A549 (cell line): ENCODE data around the gene MAPKAPK3. TPM values are rescaled to one million over a fixed set of nuclear protein-coding genes. Genes with fewer than 3 reads are reported as not detected.

ENCODE experiments used
- ATAC-seq, 2 experiments: fragments of 200-7000 bp in 1 of 2; fragments of >200 bp in 1 of 2; cut with Nextera tagmentation in 1 of 2; cut with Tn5 transposase in 1 of 2; 3 replicates each; pipeline versions ENCODE4 v1.8.0 to v1.9.1; 2018 to 2020; ENCODE audit warnings: mild to moderate bottlenecking in 1 of 2, moderate library complexity in 1 of 2
- CTCF ChIA-PET: fragments of 300-600 bp; sonication (Branson Sonifier 250); formaldehyde crosslinking; extraction: SDS; loops from one replicate; lab custom pipeline; 2021; ENCODE audit warnings: antibody characterized with exemption, inconsistent platforms; lab: Yijun Ruan, JAX
- POLR2A ChIA-PET: fragments of 350-600 bp; formaldehyde crosslinking; extraction: SDS; loops from one replicate; lab custom pipeline; 2021; ENCODE audit warnings: antibody characterized with exemption, inconsistent platforms; lab: Yijun Ruan, JAX
- DNase-seq, 2 experiments: peaks; one replicate each; pipeline versions ENCODE4 v3.0.0 to v3.0.0-alpha.2; 2011 to 2016; ENCODE audit warnings: low read depth in 1 of 2, low spot score in 1 of 2
- FAIRE-seq: peaks from 2 replicates; lab custom pipeline; 2011; peaks lifted over from hg19 to GRCh38; lab: Jason Lieb, UNC
- H3K27ac ChIP-seq, 2 experiments: fragments of >200 bp; sonication (Bioruptor Twin); formaldehyde crosslinking; 3 replicates each; pipeline ENCODE4 v1.5.1; 2016 to 2017
- H3K4me1 ChIP-seq: fragments of >200 bp; sonication (Bioruptor Twin); formaldehyde crosslinking; 3 replicates; pipeline ENCODE4 v1.6.1; 2016
- H3K4me2 ChIP-seq: fragments of >200 bp; sonication (Bioruptor Twin); formaldehyde crosslinking; 3 replicates; pipeline ENCODE4 v1.6.1; 2016
- H3K4me3 ChIP-seq: fragments of >200 bp; sonication (Bioruptor Twin); formaldehyde crosslinking; 3 replicates; pipeline ENCODE4 v1.5.1; 2016
- H3K9me3 ChIP-seq: fragments of >200 bp; sonication (Bioruptor Twin); formaldehyde crosslinking; 3 replicates; pipeline ENCODE4 v1.6.1; 2016
- BHLHE40 ChIP-seq: IDR thresholded peaks from 2 replicates; pipeline ENCODE4 v1.6.1; 2012; ENCODE audit warnings: low read depth, low read length, inconsistent platforms
- CBX2 ChIP-seq: fragments of 200-600 bp; sonication (generic); IDR thresholded peaks from 2 replicates; pipeline ENCODE4 v1.6.1; 2016; ENCODE audit warnings: low read depth, mild to moderate bottlenecking, borderline replicate concordance
- CEBPB ChIP-seq, 2 experiments: fragments of >200 bp in 1 of 2; sonication (Bioruptor Twin) in 1 of 2; formaldehyde crosslinking in 1 of 2; IDR thresholded peaks; 2 replicates each; pipeline ENCODE4 v1.6.1; 2012 to 2016
- CHD4 ChIP-seq: fragments of 200-600 bp; sonication (generic); IDR thresholded peaks from 2 replicates; pipeline ENCODE4 v1.6.1; 2016; ENCODE audit warnings: antibody characterized with exemption, mild to moderate bottlenecking, borderline replicate concordance
- EHF ChIP-seq: fragments of 250-450 bp; sonication (Bioruptor Pico); IDR thresholded peaks from 2 replicates; pipeline ENCODE4 v1.5.0; 2020; ENCODE audit warnings: mild to moderate bottlenecking
- EHMT2 ChIP-seq: fragments of 200-600 bp; sonication (generic); IDR thresholded peaks from 2 replicates; pipeline ENCODE4 v1.6.1; 2016; ENCODE audit warnings: antibody characterized with exemption, low read depth, mild to moderate bottlenecking, moderate library complexity
- EP300 ChIP-seq, 2 experiments: fragments of >200 bp; sonication (Bioruptor Twin); formaldehyde crosslinking; IDR thresholded peaks; 2 replicates in 1 of 2; 3 replicates in 1 of 2; pipeline ENCODE4 v1.6.1; 2016 to 2017
- FOSL2 ChIP-seq, 2 experiments: fragments of 450-650 bp in 1 of 2; fragments of >200 bp in 1 of 2; sonication (Bioruptor Twin) in 1 of 2; formaldehyde crosslinking; IDR thresholded peaks; 2 replicates each; pipeline versions ENCODE4 v1.5.0 to v1.6.1; 2016 to 2020; ENCODE audit warnings: mild to moderate bottlenecking in 1 of 2, moderate library complexity in 1 of 2
- HDAC2 ChIP-seq: fragments of 200-600 bp; sonication (generic); IDR thresholded peaks from 2 replicates; pipeline ENCODE4 v1.6.1; 2016
- HEYL ChIP-seq: fragments of 250-450 bp; sonication (Bioruptor Pico); IDR thresholded peaks from 2 replicates; pipeline ENCODE4 v1.8.0; 2021; ENCODE audit warnings: mild to moderate bottlenecking, moderate library complexity
- HOXA7 ChIP-seq: fragments of 250-450 bp; sonication (Bioruptor Pico); IDR thresholded peaks from 2 replicates; pipeline ENCODE4 v1.5.0; 2020; ENCODE audit warnings: mild to moderate bottlenecking, moderate library complexity
- HOXB13 ChIP-seq: fragments of 250-450 bp; sonication (Bioruptor Pico); IDR thresholded peaks from 2 replicates; pipeline ENCODE4 v1.5.0; 2020; ENCODE audit warnings: low read depth, mild to moderate bottlenecking, moderate library complexity
- JUNB ChIP-seq: fragments of >200 bp; sonication (Bioruptor Twin); formaldehyde crosslinking; IDR thresholded peaks from 2 replicates; pipeline ENCODE4 v1.6.1; 2016
- KDM1A ChIP-seq: fragments of 200-600 bp; sonication (generic); IDR thresholded peaks from 2 replicates; pipeline ENCODE4 v1.6.1; 2016; ENCODE audit warnings: low read depth, mild to moderate bottlenecking
- KDM5A ChIP-seq: fragments of 200-600 bp; sonication (generic); IDR thresholded peaks from 2 replicates; pipeline ENCODE4 v1.6.1; 2016; ENCODE audit warnings: antibody characterized with exemption, mild to moderate bottlenecking
- MAFK ChIP-seq: fragments of 450-650 bp; IDR thresholded peaks from 2 replicates; pipeline ENCODE4 v1.6.1; 2014; ENCODE audit not compliant: partially characterized antibody
- NFE2L2 ChIP-seq: fragments of 150-350 bp; conservative IDR thresholded peaks from 2 replicates; pipeline ENCODE4 v1.6.1; 2014; ENCODE audit warnings: low read length
- POLR2A ChIP-seq: IDR thresholded peaks from 2 replicates; pipeline ENCODE4 v1.6.1; 2012; ENCODE audit warnings: mild to moderate bottlenecking, low read length
- RAD21 ChIP-seq, 2 experiments: fragments of >200 bp in 1 of 2; sonication (Bioruptor Twin) in 1 of 2; formaldehyde crosslinking in 1 of 2; IDR thresholded peaks in 1 of 2; conservative IDR thresholded peaks in 1 of 2; 2 replicates in 1 of 2; 3 replicates in 1 of 2; pipeline ENCODE4 v1.6.1; 2012 to 2018; ENCODE audit warnings: inconsistent platforms in 1 of 2
- RARB ChIP-seq: fragments of 250-450 bp; sonication (Bioruptor Pico); IDR thresholded peaks from 2 replicates; pipeline ENCODE4 v1.8.0; 2021; ENCODE audit warnings: mild to moderate bottlenecking, moderate library complexity
- RCOR1 ChIP-seq: fragments of 150-350 bp; IDR thresholded peaks from 2 replicates; pipeline ENCODE4 v1.6.1; 2014; ENCODE audit warnings: antibody characterized with exemption, low read length, low read depth
- REST ChIP-seq: fragments of 200-600 bp; sonication (generic); IDR thresholded peaks from 2 replicates; pipeline ENCODE4 v1.6.1; 2016; ENCODE audit warnings: antibody characterized with exemption, mild to moderate bottlenecking, moderate library complexity
- RFX5 ChIP-seq: fragments of 450-650 bp; IDR thresholded peaks from 2 replicates; pipeline ENCODE4 v1.7.1; 2014; ENCODE audit warnings: antibody characterized with exemption, mild to moderate bottlenecking, moderate library complexity
- SMC3 ChIP-seq: fragments of >200 bp; sonication (Bioruptor Twin); formaldehyde crosslinking; IDR thresholded peaks from 3 replicates; pipeline ENCODE4 v1.6.1; 2018; ENCODE audit warnings: inconsistent platforms
- TFCP2L1 ChIP-seq: fragments of 250-450 bp; sonication (Bioruptor Pico); IDR thresholded peaks from 2 replicates; pipeline ENCODE4 v1.5.0; 2021; ENCODE audit warnings: mild to moderate bottlenecking
- TP53 ChIP-seq: fragments of 250-450 bp; sonication (Bioruptor Pico); IDR thresholded peaks from 2 replicates; pipeline ENCODE4 v1.5.0; 2021; ENCODE audit warnings: mild to moderate bottlenecking, moderate library complexity
- ZC3H11A ChIP-seq: fragments of 450-650 bp; IDR thresholded peaks from 2 replicates; pipeline ENCODE4 v1.6.1; 2014; ENCODE audit warnings: antibody characterized with exemption, mild to moderate bottlenecking
- ZFP36 ChIP-seq: fragments of 450-650 bp; IDR thresholded peaks from 2 replicates; pipeline ENCODE4 v1.6.1; 2014; ENCODE audit warnings: borderline replicate concordance; ENCODE audit not compliant: partially characterized antibody
- ZNF302 ChIP-seq: fragments of 250-450 bp; sonication (Bioruptor Pico); IDR thresholded peaks from 2 replicates; pipeline ENCODE4 v1.9.0; 2021; ENCODE audit warnings: inconsistent platforms, mild to moderate bottlenecking, moderate library complexity
- ZSCAN20 ChIP-seq: fragments of 250-450 bp; sonication (Bioruptor Pico); IDR thresholded peaks from 2 replicates; pipeline ENCODE4 v1.8.0; 2022; ENCODE audit warnings: mild to moderate bottlenecking, moderate library complexity
- WGBS: methylation state at CpG from one replicate; pipeline ENCODE4 v1.1.6; 2017; ENCODE audit errors: missing lambda C conversion rate; 5-methylcytosine and 5-hydroxymethylcytosine counted together
- polyA plus RNA-seq, 4 experiments: library from polyadenylated mRNA; depleted of rRNA in 3 of 4; stranded (reverse); fragments of >200 nt; fragmentation: RNase III in 1 of 4; extraction: RNeasy Plus Mini Kit Qiagen cat#74134 plus additional on column Dnase treatment in 1 of 4; gene quantifications; 2 replicates in 3 of 4; 3 replicates in 1 of 4; pipeline ENCODE4 v1.2.3, GENCODE V29; 2011 to 2017
- TF ChIP-seq, protein P1 (sequence below): IDR thresholded peaks from 2 replicates; pipeline ENCODE4 v1.6.1; 2012
- TF ChIP-seq, protein P2 (sequence below): IDR thresholded peaks from 2 replicates; pipeline ENCODE4 v1.6.1; 2012; ENCODE audit warnings: low read depth, borderline replicate concordance

Gene MAPKAPK3
- polyA plus RNA-seq, 2 of the 4 experiments (the other 2 are of a cell fraction) = 14.6 to 16.5 TPM

DNA sequence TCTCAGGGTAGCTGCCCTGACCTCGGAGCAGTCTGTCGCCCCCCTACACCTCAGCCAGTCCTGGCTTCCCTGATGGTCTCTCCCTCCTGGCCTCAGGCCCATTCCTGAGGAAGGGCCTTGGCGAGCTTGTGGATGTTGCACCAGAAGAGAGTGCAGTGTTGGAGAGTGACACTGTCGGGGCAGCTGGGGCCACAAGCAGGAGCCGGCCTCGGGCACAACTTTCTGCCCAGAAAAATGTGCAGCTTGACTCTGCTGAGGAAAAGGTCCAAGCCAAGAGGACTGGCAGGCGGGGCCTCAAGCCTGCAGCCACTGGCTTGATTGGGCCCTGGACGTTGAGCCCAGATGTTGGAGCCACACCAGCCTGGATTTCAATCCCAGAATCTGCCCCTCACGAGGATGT, 34.9 kb upstream of the MAPKAPK3 start:
- ChIA-PET POLR2A (no interaction called here), CTCF (interaction anchor here (1.5 to 22.5 kb wide), 2 partner anchors 27 to 40 kb away, joined by 3 to 375 read pairs; partner anchors contain the start of genes CISH and MAPKAPK3)
- Histone ChIP-seq H3K4me1 (no peaks in the 10 kb centered on the region), H3K4me2 (no peak overlapping the region), H3K9me3 (no peaks in the 10 kb centered on the region), H3K4me3 (no peak overlapping the region), H3K27ac (no peak overlapping the region)
- DNase-seq = no peak
- WGBS = 88% methylated on average over 1 of the region's 9 CpGs
- no peak for ATAC-seq
- TF ChIP-seq ZNF302 (CRISPR knock-in tag) = no peak
- no peak for TF ChIP-seq CHD4
- no peak for TF ChIP-seq EHF (CRISPR knock-in tag)
- no peak for TF ChIP-seq RFX5
- TF ChIP-seq HOXA7 (CRISPR knock-in tag) = no peak
- TF ChIP-seq ZC3H11A = no peak
- no peak for TF ChIP-seq EHMT2
- no peak for TF ChIP-seq POLR2A
- no peak for TF ChIP-seq RARB (CRISPR knock-in tag)
- TF ChIP-seq KDM5A = no peak
- no peak for TF ChIP-seq ZFP36
- no peak for TF ChIP-seq EP300 (IDR thresholded peaks at IDR 0.05)
- no peak for TF ChIP-seq MAFK
- TF ChIP-seq ZSCAN20 (CRISPR knock-in tag) = no peak
- TF ChIP-seq NFE2L2 = no peak
- no peak for TF ChIP-seq HEYL (CRISPR knock-in tag)
- no peak for FAIRE-seq

DNA sequence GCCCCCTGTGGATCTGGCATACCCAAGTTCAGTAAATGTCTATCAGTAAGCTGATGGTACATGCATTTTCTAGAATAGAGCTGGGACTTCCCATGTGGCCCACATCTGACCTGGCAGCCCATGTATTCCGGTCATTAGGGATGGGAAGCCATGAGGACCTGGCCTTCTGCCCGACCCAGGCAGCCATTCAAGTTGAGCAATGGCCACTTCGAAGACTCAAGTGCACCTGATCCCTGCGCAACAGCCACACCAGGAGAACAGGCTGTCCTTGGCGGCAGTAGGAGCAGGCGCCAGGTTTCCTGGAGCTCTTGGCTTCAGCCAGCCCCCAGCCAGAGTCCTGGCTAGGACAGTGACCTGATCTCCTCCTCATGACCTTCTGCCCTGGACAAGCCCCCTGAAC, 33.1 kb upstream of the MAPKAPK3 start:
- CTCF ChIA-PET = interaction anchor here (22.5 kb wide), 1 partner anchor 25 kb away, joined by 375 read pairs; the partner anchor contains the start of genes CISH and MAPKAPK3
- Histone ChIP-seq H3K27ac (no peak overlapping the region), H3K4me1 (no peaks in the 10 kb centered on the region)
- no peak for FAIRE-seq
- no peak for TF ChIP-seq JUNB
- TF ChIP-seq HDAC2 = no peak
- no peak for TF ChIP-seq SMC3
- TF ChIP-seq KDM1A = no peak
- TF ChIP-seq RCOR1 = no peak
- TF ChIP-seq NFE2L2 = no peak
- no peak for TF ChIP-seq REST
- TF ChIP-seq, protein P1, sequence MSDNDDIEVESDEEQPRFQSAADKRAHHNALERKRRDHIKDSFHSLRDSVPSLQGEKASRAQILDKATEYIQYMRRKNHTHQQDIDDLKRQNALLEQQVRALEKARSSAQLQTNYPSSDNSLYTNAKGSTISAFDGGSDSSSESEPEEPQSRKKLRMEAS = no peak
- TF ChIP-seq, all 56 proteins: peak for 0
- 100% methylated on average over 1 of the region's 6 CpGs for WGBS
- Histone ChIP-seq H3K4me2 (no peak overlapping the region), H3K9me3 (no peaks in the 10 kb centered on the region), H3K4me3 (no peak overlapping the region)
- ATAC-seq (no peak), DNase-seq (no peak)
- POLR2A ChIA-PET = no interaction called here

GRCh38 chr3:50584391-50584790, 32.6 kb upstream of the MAPKAPK3 start:
- no peak for DNase-seq
- TF ChIP-seq HOXA7 (CRISPR knock-in tag) = no peak
- TF ChIP-seq, protein P2, sequence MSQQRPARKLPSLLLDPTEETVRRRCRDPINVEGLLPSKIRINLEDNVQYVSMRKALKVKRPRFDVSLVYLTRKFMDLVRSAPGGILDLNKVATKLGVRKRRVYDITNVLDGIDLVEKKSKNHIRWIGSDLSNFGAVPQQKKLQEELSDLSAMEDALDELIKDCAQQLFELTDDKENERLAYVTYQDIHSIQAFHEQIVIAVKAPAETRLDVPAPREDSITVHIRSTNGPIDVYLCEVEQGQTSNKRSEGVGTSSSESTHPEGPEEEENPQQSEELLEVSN = no peak
- TF ChIP-seq CEBPB (IDR thresholded peaks at IDR 0.05) = no peak
- TF ChIP-seq BHLHE40 = no peak
- TF ChIP-seq RCOR1 = no peak
- TF ChIP-seq EHF (CRISPR knock-in tag) = no peak
- no peak for TF ChIP-seq KDM1A
- TF ChIP-seq ZNF302 (CRISPR knock-in tag) = no peak
- TF ChIP-seq RAD21 (conservative IDR thresholded peaks at IDR 0.05 in 1 of 2, IDR thresholded peaks at IDR 0.05 in 1 of 2) = no peak
- no peak for TF ChIP-seq ZC3H11A
- TF ChIP-seq CBX2 = no peak
- TF ChIP-seq FOSL2 (IDR thresholded peaks at IDR 0.05) = no peak
- no peak for TF ChIP-seq FOSL2 (CRISPR knock-in tag; IDR thresholded peaks at IDR 0.05)
- TF ChIP-seq, protein P1 = no peak
- no peak for TF ChIP-seq TP53
- TF ChIP-seq TFCP2L1 (CRISPR knock-in tag) = no peak
- TF ChIP-seq HEYL (CRISPR knock-in tag) = no peak
- TF ChIP-seq SMC3 = no peak
- TF ChIP-seq HOXB13 = no peak
- TF ChIP-seq CHD4 = no peak
- TF ChIP-seq EP300 (IDR thresholded peaks at IDR 0.05) = no peak
- no peak for ATAC-seq
- no peak for FAIRE-seq
- ChIA-PET CTCF (interaction anchor here (22.5 kb wide), 1 partner anchor 25 kb away, joined by 375 read pairs; the partner anchor contains the start of genes CISH and MAPKAPK3), POLR2A (no interaction called here)
- no peak overlapping the region for H3K4me3 ChIP-seq
- H3K9me3 ChIP-seq = no peaks in the 10 kb centered on the region
- no peak overlapping the region for H3K27ac ChIP-seq
- 79% methylated on average over 2 of the region's 2 CpGs for WGBS
- no peak overlapping the region for H3K4me2 ChIP-seq
- no peaks in the 10 kb centered on the region for H3K4me1 ChIP-seq
